Measurements from ENCODE around the gene PLD4. TPM values are rescaled to one million over a fixed set of nuclear protein-coding genes. Genes with fewer than 3 reads are reported as not detected.

PLD4 gene
- total RNA-seq, 2 donors from 2014 or later = not detected

DNA sequence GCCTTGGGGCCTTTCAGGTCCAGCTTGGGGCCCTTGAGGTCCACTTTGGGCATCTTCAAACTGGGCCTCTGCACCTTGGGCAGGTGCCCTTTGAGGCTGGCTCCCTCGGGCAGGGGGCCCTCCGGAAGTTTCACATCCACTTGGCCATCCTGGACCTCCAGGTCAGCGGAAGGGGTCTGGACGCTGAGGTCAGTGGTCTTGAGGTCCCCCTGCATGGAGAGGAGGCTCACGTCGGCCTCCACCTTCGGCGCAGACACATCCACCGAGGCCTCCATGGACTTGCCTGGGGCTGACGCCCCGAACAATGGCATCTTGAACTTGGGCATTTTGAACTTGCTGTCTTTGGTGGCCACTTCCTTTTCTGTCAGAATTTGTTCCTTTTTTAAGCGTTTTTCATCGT, 28.4 kb downstream of the PLD4 start:
- 88 to 92% methylated on average over 9 to 13 of the region's 13 CpGs for WGBS, 2 experiments (ENCODE audit: insufficient coverage in 1 of 2, insufficient read length in 1 of 2)
- Histone ChIP-seq H3K9ac (ENCODE audit: extremely low read depth, low read length, poor library complexity, severe bottlenecking) (no peak overlapping the region), H3K9me3 (ENCODE audit: control insufficient read depth, low read length) (no peaks in the 10 kb centered on the region), H3K27me3 (ENCODE audit: control insufficient read depth, insufficient read depth, low read length, poor library complexity, severe bottlenecking) (no peaks in the 10 kb centered on the region), H3K27ac (ENCODE audit: low read depth, low read length) (no peak overlapping the region), H3K36me3 (ENCODE audit: control insufficient read depth, insufficient read depth, low read length) (no peaks in the 10 kb centered on the region), H3K4me3 (ENCODE audit: low read length) (no peak overlapping the region), H3K4me1 (ENCODE audit: control insufficient read depth, insufficient read depth, low read length) (no peaks in the 10 kb centered on the region)
- H3K27ac Mint-ChIP-seq = no peak overlapping the region
- TF ChIP-seq, protein P1, sequence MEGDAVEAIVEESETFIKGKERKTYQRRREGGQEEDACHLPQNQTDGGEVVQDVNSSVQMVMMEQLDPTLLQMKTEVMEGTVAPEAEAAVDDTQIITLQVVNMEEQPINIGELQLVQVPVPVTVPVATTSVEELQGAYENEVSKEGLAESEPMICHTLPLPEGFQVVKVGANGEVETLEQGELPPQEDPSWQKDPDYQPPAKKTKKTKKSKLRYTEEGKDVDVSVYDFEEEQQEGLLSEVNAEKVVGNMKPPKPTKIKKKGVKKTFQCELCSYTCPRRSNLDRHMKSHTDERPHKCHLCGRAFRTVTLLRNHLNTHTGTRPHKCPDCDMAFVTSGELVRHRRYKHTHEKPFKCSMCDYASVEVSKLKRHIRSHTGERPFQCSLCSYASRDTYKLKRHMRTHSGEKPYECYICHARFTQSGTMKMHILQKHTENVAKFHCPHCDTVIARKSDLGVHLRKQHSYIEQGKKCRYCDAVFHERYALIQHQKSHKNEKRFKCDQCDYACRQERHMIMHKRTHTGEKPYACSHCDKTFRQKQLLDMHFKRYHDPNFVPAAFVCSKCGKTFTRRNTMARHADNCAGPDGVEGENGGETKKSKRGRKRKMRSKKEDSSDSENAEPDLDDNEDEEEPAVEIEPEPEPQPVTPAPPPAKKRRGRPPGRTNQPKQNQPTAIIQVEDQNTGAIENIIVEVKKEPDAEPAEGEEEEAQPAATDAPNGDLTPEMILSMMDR (conservative IDR thresholded peaks at IDR 0.05) = no peak
- DNase-seq = no peak
- no peak overlapping the region for H3K4me3 Mint-ChIP-seq
- no peaks in the 10 kb centered on the region for H3K4me1 Mint-ChIP-seq
- no peaks in the 10 kb centered on the region for H3K9me3 Mint-ChIP-seq
- H3K27me3 Mint-ChIP-seq (ENCODE audit: insufficient read depth) = peaks cover 6% of the 10 kb centered on the region
- no peaks in the 10 kb centered on the region for H3K36me3 Mint-ChIP-seq (ENCODE audit: low read depth)

DNA sequence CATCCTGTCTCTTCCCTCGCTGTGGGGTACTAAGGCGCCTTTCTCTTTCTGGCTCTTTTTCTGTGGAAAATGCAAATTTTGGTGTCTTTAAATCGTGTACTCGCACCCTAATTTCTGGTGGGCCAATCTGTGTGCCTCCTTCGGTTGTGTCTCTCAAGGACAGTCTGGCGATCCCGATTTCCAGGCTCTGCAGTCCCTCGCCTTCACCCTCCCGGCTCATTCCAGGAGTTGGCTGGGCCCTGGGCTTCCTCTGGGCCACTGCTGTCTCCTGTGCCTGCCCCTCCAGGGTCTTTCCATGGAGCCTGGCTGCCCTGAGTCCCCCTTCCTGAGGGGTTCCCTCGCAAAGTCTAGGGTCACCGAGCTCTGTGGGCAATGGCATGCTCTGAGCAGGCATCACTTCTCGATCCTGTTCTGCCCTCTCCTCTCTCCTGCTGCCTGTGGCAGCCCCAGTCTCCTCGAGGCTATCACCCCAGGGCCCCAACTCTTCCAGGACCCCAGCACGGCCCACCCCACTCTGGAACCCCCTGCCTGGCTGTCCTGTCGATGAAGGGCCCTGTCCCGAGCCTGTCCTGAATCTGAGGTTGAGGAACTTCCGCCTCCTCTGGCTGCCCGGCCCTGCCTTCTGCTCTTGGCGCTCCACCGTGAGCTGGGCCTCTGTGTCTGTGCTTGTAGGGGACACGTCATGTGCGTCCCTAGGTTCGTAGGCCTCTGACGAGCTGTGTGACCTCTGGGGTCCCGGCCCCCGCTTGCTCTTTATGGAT, 29.4 kb downstream of the PLD4 start:
- Mint-ChIP-seq H3K4me3 (no peak overlapping the region), H3K4me1 (no peaks in the 10 kb centered on the region), H3K9me3 (no peaks in the 10 kb centered on the region), H3K36me3 (ENCODE audit: low read depth) (no peaks in the 10 kb centered on the region), H3K27ac (no peak overlapping the region), H3K27me3 (ENCODE audit: insufficient read depth) (peaks cover 9% of the 10 kb centered on the region)
- no peaks in the 10 kb centered on the region for H3K36me3 ChIP-seq (ENCODE audit: control insufficient read depth, insufficient read depth, low read length)
- H3K4me3 ChIP-seq (ENCODE audit: low read length) = no peak overlapping the region
- H3K9me3 ChIP-seq (ENCODE audit: control insufficient read depth, low read length) = no peaks in the 10 kb centered on the region
- no peak overlapping the region for H3K9ac ChIP-seq (ENCODE audit: extremely low read depth, low read length, poor library complexity, severe bottlenecking)
- no peak overlapping the region for H3K27ac ChIP-seq (ENCODE audit: low read depth, low read length)
- no peaks in the 10 kb centered on the region for H3K4me1 ChIP-seq (ENCODE audit: control insufficient read depth, insufficient read depth, low read length)
- TF ChIP-seq, protein P1 (conservative IDR thresholded peaks at IDR 0.05) = no peak
- WGBS, 2 experiments (ENCODE audit: insufficient coverage in 1 of 2, insufficient read length in 1 of 2) = 92 to 94% methylated on average over 19 to 26 of the region's 26 CpGs
- DNase-seq = no peak
- no peaks in the 10 kb centered on the region for H3K27me3 ChIP-seq (ENCODE audit: control insufficient read depth, insufficient read depth, low read length, poor library complexity, severe bottlenecking)

DNA sequence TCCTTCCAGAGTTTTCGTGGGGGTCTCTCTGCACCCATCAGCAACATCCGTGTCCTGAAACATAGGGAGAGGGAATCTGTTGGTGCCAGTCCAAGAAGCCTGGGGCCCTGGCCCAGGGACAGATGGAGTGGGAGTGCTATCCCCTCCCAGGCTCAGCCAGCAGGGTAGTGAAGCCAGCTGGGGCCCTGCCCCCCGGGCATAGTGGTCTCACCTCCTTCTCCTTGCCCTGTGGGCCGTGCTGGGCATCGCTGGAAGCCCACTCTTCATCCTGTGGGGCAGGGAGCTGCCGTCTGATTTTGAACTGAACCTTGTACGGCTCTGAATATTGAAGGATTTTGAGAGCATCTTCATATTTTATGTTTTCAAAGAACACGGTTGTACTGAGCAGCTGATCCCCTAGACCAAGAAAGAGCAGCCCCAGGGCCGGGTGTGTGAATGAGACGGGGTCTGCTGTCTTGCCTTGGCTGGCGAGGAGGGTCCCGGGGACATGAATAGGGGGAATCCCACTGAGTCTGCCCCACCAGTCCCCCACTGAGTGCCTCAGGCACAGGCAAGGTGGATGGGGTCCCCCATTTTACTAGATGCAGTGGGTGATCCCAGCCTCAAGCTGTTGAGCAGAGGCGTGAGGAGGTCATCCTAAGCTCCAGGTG, 30.2 kb downstream of the PLD4 start:
- WGBS, 2 experiments (ENCODE audit: insufficient coverage in 1 of 2, insufficient read length in 1 of 2) = 84 to 98% methylated on average over 8 to 13 of the region's 13 CpGs
- H3K4me1 ChIP-seq (ENCODE audit: control insufficient read depth, insufficient read depth, low read length) = no peaks in the 10 kb centered on the region
- H3K36me3 ChIP-seq (ENCODE audit: control insufficient read depth, insufficient read depth, low read length) = no peaks in the 10 kb centered on the region
- no peak for DNase-seq
- H3K9me3 ChIP-seq (ENCODE audit: control insufficient read depth, low read length) = no peaks in the 10 kb centered on the region
- H3K4me3 Mint-ChIP-seq = no peak overlapping the region
- no peaks in the 10 kb centered on the region for H3K36me3 Mint-ChIP-seq (ENCODE audit: low read depth)
- H3K9ac ChIP-seq (ENCODE audit: extremely low read depth, low read length, poor library complexity, severe bottlenecking) = no peak overlapping the region
- H3K4me3 ChIP-seq (ENCODE audit: low read length) = no peak overlapping the region
- no peaks in the 10 kb centered on the region for H3K9me3 Mint-ChIP-seq
- H3K27ac Mint-ChIP-seq = no peak overlapping the region
- no peaks in the 10 kb centered on the region for H3K4me1 Mint-ChIP-seq
- no peak overlapping the region for H3K27ac ChIP-seq (ENCODE audit: low read depth, low read length)
- no peaks in the 10 kb centered on the region for H3K27me3 ChIP-seq (ENCODE audit: control insufficient read depth, insufficient read depth, low read length, poor library complexity, severe bottlenecking)
- TF ChIP-seq, protein P1 (conservative IDR thresholded peaks at IDR 0.05) = no peak
- H3K27me3 Mint-ChIP-seq (ENCODE audit: insufficient read depth) = peaks cover 9% of the 10 kb centered on the region
